Mesendoderm (in vitro differentiated cells): ENCODE data around the gene TESMIN.

Experiments
- DNase-seq: peaks from one replicate; pipeline ENCODE4 v3.0.0; 2013
- H2AK5ac ChIP-seq: 2 replicates; pipeline ENCODE4 v1.6.1; 2013; ENCODE audit warnings: low read length, inconsistent platforms
- H2BK120ac ChIP-seq: 2 replicates; pipeline ENCODE4 v1.6.1; 2013; ENCODE audit warnings: low read depth, mild to moderate bottlenecking, low read length, moderate library complexity, mixed read lengths
- H2BK15ac ChIP-seq: replicated peaks from 2 replicates; pipeline ENCODE4 v1.6.1; 2013; ENCODE audit warnings: low read depth, mild to moderate bottlenecking, moderate library complexity
- H2BK5ac ChIP-seq: 2 replicates; pipeline ENCODE4 v1.6.1; 2013; ENCODE audit warnings: low read length, inconsistent platforms
- H3K18ac ChIP-seq: 2 replicates; pipeline ENCODE4 v1.6.1; 2013; ENCODE audit warnings: mild to moderate bottlenecking, low read length, mixed read lengths
- H3K23ac ChIP-seq: one replicate; pipeline ENCODE4 v1.6.1; 2013; ENCODE audit warnings: low read length
- H3K27ac ChIP-seq: 2 replicates; pipeline ENCODE4 v1.5.1; 2013; ENCODE audit warnings: low read depth, mild to moderate bottlenecking, inconsistent platforms, low read length, moderate library complexity
- H3K27me3 ChIP-seq: 2 replicates; pipeline ENCODE4 v1.6.1; 2013; ENCODE audit warnings: low read length, control low read depth, mild to moderate bottlenecking, inconsistent platforms; ENCODE audit not compliant: insufficient read depth, poor library complexity
- H3K36me3 ChIP-seq: 2 replicates; pipeline ENCODE4 v1.6.1; 2013; ENCODE audit warnings: low read length, inconsistent platforms; ENCODE audit not compliant: control insufficient read depth, insufficient read depth
- H3K4ac ChIP-seq: one replicate; pipeline ENCODE4 v1.6.1; 2013; ENCODE audit warnings: low read depth, mild to moderate bottlenecking, low read length, moderate library complexity
- H3K4me1 ChIP-seq: 2 replicates; pipeline ENCODE4 v1.6.1; 2013; ENCODE audit warnings: low read depth, low read length, inconsistent platforms; ENCODE audit not compliant: control insufficient read depth
- H3K4me2 ChIP-seq: 2 replicates; pipeline ENCODE4 v1.6.1; 2013; ENCODE audit warnings: low read length
- H3K4me3 ChIP-seq: 2 replicates; pipeline ENCODE4 v1.5.1; 2013; ENCODE audit warnings: mild to moderate bottlenecking, low read length
- H3K56ac ChIP-seq: one replicate; pipeline ENCODE4 v1.6.1; 2013; ENCODE audit warnings: low read length
- H3K79me1 ChIP-seq: 2 replicates; pipeline ENCODE4 v1.6.1; 2013; ENCODE audit warnings: low read length, inconsistent platforms
- H3K79me2 ChIP-seq: 2 replicates; pipeline ENCODE4 v1.6.1; 2013; ENCODE audit warnings: mild to moderate bottlenecking, low read length; ENCODE audit not compliant: control insufficient read depth, insufficient read depth
- H3K9ac ChIP-seq: 2 replicates; pipeline ENCODE4 v1.6.1; 2013; ENCODE audit warnings: low read length, inconsistent platforms
- H4K5ac ChIP-seq: one replicate; pipeline ENCODE4 v1.6.1; 2013; ENCODE audit warnings: low read length
- H4K8ac ChIP-seq: one replicate; pipeline ENCODE4 v1.6.1; 2013; ENCODE audit warnings: low read depth, mild to moderate bottlenecking, control low read depth, low read length, moderate library complexity
- WGBS: extraction: QIAGEN DNeasy Blood & Tissue Kit; methylation state at CpG from one replicate; pipeline ENCODE4 v1.1.7; 2013; ENCODE audit warnings: low lambda C conversion rate, missing lambda C conversion rate; ENCODE audit not compliant: insufficient coverage; ENCODE audit errors: extremely low coverage; 5-methylcytosine and 5-hydroxymethylcytosine counted together

TESMIN gene

DNA sequence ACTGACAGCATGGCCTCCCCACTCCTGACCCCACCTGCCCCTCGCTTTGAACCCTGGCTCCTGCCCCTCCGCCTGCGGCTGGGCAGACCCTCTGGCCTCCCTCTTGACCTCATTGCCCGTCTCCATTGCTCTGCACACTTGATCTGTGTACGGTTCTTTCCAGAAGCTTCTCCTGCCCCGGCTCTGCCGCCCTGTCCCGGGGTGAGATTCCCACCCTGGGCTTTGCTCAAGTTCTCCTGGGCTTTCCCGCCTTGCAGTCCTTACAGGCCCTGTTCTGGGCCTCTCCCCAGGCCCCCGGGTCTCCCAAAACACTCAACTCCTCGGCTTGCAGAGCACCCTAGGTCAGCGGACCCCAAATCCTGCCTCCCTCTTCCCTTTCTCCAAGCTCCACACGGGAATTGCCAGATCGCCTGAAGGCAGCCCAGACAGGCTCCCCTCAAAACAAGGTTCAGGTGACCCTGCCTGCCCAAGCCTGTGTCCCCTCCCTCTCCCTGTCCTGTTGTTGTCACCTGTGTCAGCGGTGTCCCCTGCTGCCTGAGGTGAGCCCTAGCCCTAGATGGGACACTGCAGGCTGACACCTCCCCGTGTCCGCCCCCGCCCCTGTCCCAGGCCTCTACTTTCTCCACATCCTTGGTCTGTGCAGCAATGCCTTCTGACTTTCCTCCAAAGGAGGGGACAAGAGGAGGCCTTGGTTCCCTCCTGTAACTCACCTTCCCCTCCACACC lies 65.5 kb downstream of the TESMIN start:
- WGBS: no CpG with 5 or more reads among the region's 18 CpGs
- Histone ChIP-seq H4K8ac (no peak overlapping the region), H2AK5ac (no peak overlapping the region), H3K27me3 (no peaks in the 10 kb centered on the region), H3K79me2 (peaks cover 20% of the 10 kb centered on the region), H3K4ac (no peak overlapping the region), H3K9ac (peak overlapping the region; percentile 76), H3K18ac (no peak overlapping the region), H2BK15ac (no peak overlapping the region), H3K79me1 (no peaks in the 10 kb centered on the region), H2BK5ac (no peak overlapping the region), H3K4me3 (peak overlapping the region; percentile 63), H3K23ac (peak overlapping the region; percentile 2), H3K36me3 (peaks cover 3% of the 10 kb centered on the region), H3K27ac (peak overlapping the region; percentile 52), H4K5ac (no peak overlapping the region), H3K4me1 (no peaks in the 10 kb centered on the region), H3K4me2 (peak overlapping the region; percentile 11), H2BK120ac (no peak overlapping the region), H3K56ac (peak overlapping the region; percentile 87)
- no peak for DNase-seq

DNA sequence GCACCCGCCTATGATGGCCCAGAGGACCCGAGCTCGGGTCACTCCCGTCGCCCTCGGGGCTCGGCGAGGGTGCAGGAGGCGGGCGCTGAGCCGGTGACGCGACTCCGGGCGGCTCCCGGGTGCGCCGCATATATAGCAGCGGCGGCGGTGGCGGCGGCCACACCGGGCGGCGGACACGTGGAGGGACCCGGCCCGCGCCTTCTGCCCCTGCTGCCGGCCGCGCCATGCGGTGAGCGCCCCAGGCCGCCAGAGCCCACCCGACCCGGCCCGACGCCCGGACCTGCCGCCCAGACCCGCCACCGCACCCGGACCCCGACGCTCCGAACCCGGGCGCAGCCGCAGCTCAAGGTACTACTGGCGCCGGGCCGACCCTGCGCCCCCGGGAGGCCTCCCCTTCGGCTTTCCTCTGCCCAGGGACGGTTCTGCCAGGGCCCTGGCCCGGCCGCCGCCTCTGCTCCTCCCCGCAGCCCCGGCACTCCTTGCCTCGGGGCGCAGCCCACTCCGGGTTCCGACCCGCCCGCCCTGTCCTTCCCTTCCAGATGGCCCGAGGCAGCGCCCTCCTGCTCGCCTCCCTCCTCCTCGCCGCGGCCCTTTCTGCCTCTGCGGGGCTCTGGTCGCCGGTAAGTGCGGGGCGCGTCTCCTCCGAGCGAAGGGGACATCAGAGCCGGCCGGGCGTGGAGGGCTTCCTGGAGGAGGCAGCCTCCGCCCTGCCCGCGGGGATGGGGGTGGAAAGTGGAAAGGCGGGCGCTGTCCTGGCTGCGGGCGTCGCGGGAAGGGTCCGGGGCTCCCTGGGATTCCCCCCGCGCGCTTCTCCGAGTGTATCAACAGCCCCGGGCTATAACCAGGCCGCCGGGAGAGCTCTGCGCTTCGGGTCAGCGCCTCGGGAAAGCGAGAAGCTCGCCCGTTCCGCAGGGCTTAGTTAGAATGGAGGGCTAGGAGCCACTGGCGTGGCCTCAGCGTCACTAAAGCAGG lies 66.6 kb downstream of the TESMIN start, which contains the start of gene GAL:
Gene GAL (plus strand): TSS at position 160 of the 972 bp plus-strand sequence. CDS start 380 bp downstream, at position 540.
- WGBS: no CpG with 5 or more reads among the region's 113 CpGs
- DNase-seq: peak; percentile 45
- H2BK15ac ChIP-seq: no peak within 1 kb of the TSS

DNA sequence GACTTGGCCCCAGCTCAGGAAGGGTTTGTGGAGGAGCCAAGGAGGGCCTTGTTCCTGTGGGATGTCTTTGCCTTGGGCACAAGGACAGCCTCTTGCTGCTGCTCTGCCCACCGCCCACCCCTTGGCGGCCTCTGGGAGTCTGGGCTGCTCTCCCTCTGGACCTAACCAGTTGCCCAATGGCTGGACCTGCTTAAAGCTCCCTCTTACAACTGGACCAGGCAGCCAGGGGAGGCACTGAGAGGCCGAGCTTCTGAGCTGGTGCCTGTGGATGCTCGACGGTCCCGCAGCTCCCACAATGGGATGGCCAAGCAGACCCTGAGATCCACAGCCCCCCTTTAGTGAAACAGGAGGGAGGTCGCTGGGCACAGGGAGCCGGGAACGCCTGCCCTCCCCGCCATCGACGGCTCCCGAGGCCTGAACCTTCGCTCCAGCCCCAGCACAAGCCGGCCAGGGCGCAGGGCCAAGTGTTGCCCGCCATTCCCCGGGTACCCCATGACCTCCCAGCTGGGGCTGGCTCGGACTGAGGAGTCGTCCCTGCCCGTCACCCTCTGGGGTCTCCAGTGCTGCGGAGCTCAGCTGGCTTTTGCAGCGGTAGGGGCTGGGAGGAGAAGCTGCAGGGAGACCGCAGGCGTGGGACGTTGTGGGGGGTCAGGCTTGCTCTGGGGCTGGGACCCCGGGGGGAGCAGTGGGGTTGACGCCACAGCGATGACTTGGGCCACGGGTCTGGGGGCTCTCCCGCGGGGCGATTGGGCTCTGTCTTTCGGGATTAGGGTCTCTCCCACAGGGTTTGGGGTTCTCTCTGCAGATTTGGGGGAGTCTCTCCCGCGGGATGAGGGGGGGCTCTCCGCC lies 67.6 kb downstream of the TESMIN start:
- no CpG with 5 or more reads among the region's 37 CpGs for WGBS
- Histone ChIP-seq H4K8ac (peak overlapping the region; percentile 7), H4K5ac (no peak overlapping the region), H3K27me3 (no peaks in the 10 kb centered on the region), H3K18ac (peak overlapping the region; percentile 95), H2BK15ac (no peak overlapping the region), H3K4me3 (peak overlapping the region; percentile 4), H2AK5ac (no peak overlapping the region), H3K4me2 (peak overlapping the region; percentile 42), H3K27ac (no peak overlapping the region), H3K36me3 (peaks cover 2% of the 10 kb centered on the region), H3K79me2 (peaks cover 20% of the 10 kb centered on the region), H2BK120ac (peak overlapping the region; percentile 10), H3K4ac (peak overlapping the region; percentile 75), H2BK5ac (no peak overlapping the region), H3K79me1 (no peaks in the 10 kb centered on the region), H3K9ac (peak overlapping the region; percentile 67), H3K56ac (peak overlapping the region; percentile 79), H3K4me1 (no peaks in the 10 kb centered on the region), H3K23ac (peak overlapping the region; percentile 97)
- peak; percentile 40 for DNase-seq

More for the DNA sequence above, 66.6 kb downstream of the TESMIN start, which contains the start of gene GAL:
- Histone ChIP-seq H2AK5ac (no peak within 1 kb of the TSS), H2BK120ac (peak within 1 kb of the TSS; percentile 23), H3K79me2 (peaks cover 20% of the 10 kb centered on the region), H3K4me1 (no peaks in the 10 kb centered on the region), H3K56ac (peak within 1 kb of the TSS; percentile 87), H3K23ac (peak within 1 kb of the TSS; percentile 97), H4K8ac (peak within 1 kb of the TSS; percentile 7), H4K5ac (no peak within 1 kb of the TSS), H3K36me3 (peaks cover 3% of the 10 kb centered on the region), H3K9ac (peak within 1 kb of the TSS; percentile 76), H3K27me3 (no peaks in the 10 kb centered on the region), H3K79me1 (no peaks in the 10 kb centered on the region), H3K4ac (peak within 1 kb of the TSS; percentile 75), H3K4me2 (peak within 1 kb of the TSS; percentile 42), H3K27ac (peak within 1 kb of the TSS; percentile 52), H2BK5ac (no peak within 1 kb of the TSS), H3K18ac (peak within 1 kb of the TSS; percentile 95), H3K4me3 (peak within 1 kb of the TSS; percentile 63)

DNA sequence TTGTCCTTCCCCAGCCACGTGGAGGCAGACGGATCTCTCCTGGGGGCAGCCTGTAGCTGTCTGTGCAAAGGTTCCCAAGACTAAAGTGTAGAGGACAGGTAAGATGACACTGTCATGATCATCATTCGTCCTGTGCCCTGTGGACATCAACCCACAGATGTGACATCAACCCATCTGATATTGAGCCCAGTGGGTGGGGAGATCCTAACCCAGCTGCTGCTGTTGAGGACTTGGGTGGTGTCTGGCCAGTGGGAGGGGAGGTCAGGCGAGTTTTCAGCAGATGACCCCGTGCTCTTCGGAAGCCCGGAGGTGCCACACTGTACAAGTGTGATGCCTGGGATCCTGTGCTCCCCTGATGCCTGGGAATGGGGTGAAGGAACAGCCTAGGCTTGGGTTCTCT lies 68.2 kb downstream of the TESMIN start:
- no CpG with 5 or more reads among the region's 7 CpGs for WGBS
- no peak overlapping the region for H2BK5ac ChIP-seq
- no peak overlapping the region for H3K4me2 ChIP-seq
- no peaks in the 10 kb centered on the region for H3K79me1 ChIP-seq
- H3K9ac ChIP-seq: no peak overlapping the region
- H3K23ac ChIP-seq: no peak overlapping the region
- H4K5ac ChIP-seq: no peak overlapping the region
- H3K4me3 ChIP-seq: no peak overlapping the region
- H3K18ac ChIP-seq: no peak overlapping the region
- H4K8ac ChIP-seq: no peak overlapping the region
- H3K27me3 ChIP-seq: no peaks in the 10 kb centered on the region
- H3K36me3 ChIP-seq: no peaks in the 10 kb centered on the region
- H2BK15ac ChIP-seq: no peak overlapping the region
- no peak overlapping the region for H2BK120ac ChIP-seq
- H3K4me1 ChIP-seq: no peaks in the 10 kb centered on the region
- no peak overlapping the region for H3K27ac ChIP-seq
- no peak overlapping the region for H2AK5ac ChIP-seq
- DNase-seq: no peak
- H3K79me2 ChIP-seq: peaks cover 20% of the 10 kb centered on the region
- peak overlapping the region; percentile 28 for H3K56ac ChIP-seq
- H3K4ac ChIP-seq: no peak overlapping the region

DNA sequence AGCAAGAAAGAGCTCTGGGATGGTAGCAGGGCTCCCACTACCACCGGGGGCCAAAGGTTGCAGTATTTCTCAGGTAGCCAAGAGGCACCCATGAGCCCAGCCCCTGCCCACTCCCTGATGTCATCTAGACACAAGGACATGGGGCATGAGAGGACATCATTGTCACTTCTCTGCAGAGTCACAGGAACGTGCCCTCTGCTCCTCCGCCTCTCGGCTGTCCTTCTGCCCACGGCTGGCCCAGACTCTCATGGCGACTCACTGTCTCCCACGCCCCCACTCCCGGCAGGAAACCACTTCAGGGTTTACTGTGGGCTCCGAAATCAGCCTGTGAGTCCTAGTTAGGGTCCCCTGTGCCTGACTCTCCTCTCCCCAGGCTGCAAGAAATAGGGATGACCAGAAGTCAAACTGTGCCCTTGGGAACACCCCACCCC lies 68.8 kb downstream of the TESMIN start:
- no peak overlapping the region for H3K4me2 ChIP-seq
- no peak overlapping the region for H3K4ac ChIP-seq
- no peak overlapping the region for H3K27ac ChIP-seq
- H3K79me2 ChIP-seq: peaks cover 20% of the 10 kb centered on the region
- no peak overlapping the region for H3K4me3 ChIP-seq
- no CpG with 5 or more reads among the region's 9 CpGs for WGBS
- H2BK120ac ChIP-seq: no peak overlapping the region
- H3K56ac ChIP-seq: peak overlapping the region; percentile 28
- H2BK5ac ChIP-seq: no peak overlapping the region
- H4K8ac ChIP-seq: no peak overlapping the region
- no peaks in the 10 kb centered on the region for H3K4me1 ChIP-seq
- no peaks in the 10 kb centered on the region for H3K36me3 ChIP-seq
- H2AK5ac ChIP-seq: no peak overlapping the region
- H3K9ac ChIP-seq: no peak overlapping the region
- no peak overlapping the region for H4K5ac ChIP-seq
- no peak overlapping the region for H3K18ac ChIP-seq
- H3K23ac ChIP-seq: no peak overlapping the region
- no peak overlapping the region for H2BK15ac ChIP-seq
- DNase-seq: no peak
- no peaks in the 10 kb centered on the region for H3K79me1 ChIP-seq
- H3K27me3 ChIP-seq: no peaks in the 10 kb centered on the region
